ENCODE measurements around the gene ABL2.

The ABL2 gene

GRCh38 chr1:179120736-179121135 is 108.7 kb downstream of the ABL2 start:
- no peak for TF ChIP-seq CTCF (IDR thresholded peaks at IDR 0.05; ENCODE audit: borderline replicate concordance, insufficient read depth, low read depth, low read length)
- H3K4me3 ChIP-seq (ENCODE audit: low read depth, low read length): no peak overlapping the region

- TF ChIP-seq CTCF (IDR thresholded peaks at IDR 0.05; ENCODE audit: borderline replicate concordance, insufficient read depth, low read depth, low read length): no peak
- no peak overlapping the region for H3K4me3 ChIP-seq (ENCODE audit: low read depth, low read length)
Measured at GRCh38 chr1:179119513-179119912, 110.0 kb downstream of the ABL2 start.

- H3K4me3 ChIP-seq (ENCODE audit: low read depth, low read length): no peak overlapping the region
- no peak for TF ChIP-seq CTCF (IDR thresholded peaks at IDR 0.05; ENCODE audit: borderline replicate concordance, insufficient read depth, low read depth, low read length)
Measured at GRCh38 chr1:179115181-179115580, 114.3 kb downstream of the ABL2 start.

GRCh38 chr1:179108644-179109043 is 120.8 kb downstream of the ABL2 start:
- no peak overlapping the region for H3K4me3 ChIP-seq (ENCODE audit: low read depth, low read length)
- no peak for TF ChIP-seq CTCF (IDR thresholded peaks at IDR 0.05; ENCODE audit: borderline replicate concordance, insufficient read depth, low read depth, low read length)

- TF ChIP-seq CTCF (IDR thresholded peaks at IDR 0.05; ENCODE audit: borderline replicate concordance, insufficient read depth, low read depth, low read length): no peak
Measured at GRCh38 chr1:179107706-179108629, 121.5 kb downstream of the ABL2 start.

GRCh38 chr1:179105393-179105792 is 124.1 kb downstream of the ABL2 start:
- no peak overlapping the region for H3K4me3 ChIP-seq (ENCODE audit: low read depth, low read length)
- peak; percentile 49 for TF ChIP-seq CTCF (IDR thresholded peaks at IDR 0.05; ENCODE audit: borderline replicate concordance, insufficient read depth, low read depth, low read length)

More at GRCh38 chr1:179107706-179108629, 121.5 kb downstream of the ABL2 start:
- H3K4me3 ChIP-seq (ENCODE audit: low read depth, low read length): no peak overlapping the region
